Right lung (tissue), 5 donors: ENCODE measurements around the gene MBD1. TPM values are rescaled to one million over a fixed set of nuclear protein-coding genes. Genes with fewer than 3 reads are reported as not detected.
A peak's percentile ranks its signal among the peaks of the same experiment; 100 is the strongest.
"Not testable (repeated sequence)": the region's sequence is repeated elsewhere in the genome, so short reads cannot be mapped to it uniquely, and the experiment has no call there.

Experiments used
- DNase-seq, 2 donors: peaks; one replicate each; pipeline ENCODE4 v3.0.0-alpha.2; 2013
- polyA plus RNA-seq, 5 donors: library from polyadenylated mRNA; unstranded; fragments of 120-200 nt; gene quantifications; one replicate each; pipeline versions ENCODE4 v1.2.1 to v1.2.3, GENCODE V29; 2013; ENCODE audit warnings: inconsistent platforms in 1 of 5, low replicate concordance in 1 of 5; ENCODE audit not compliant: insufficient read length in 5 of 5, insufficient read depth in 1 of 5

The MBD1 gene
- polyA plus RNA-seq, 5 donors: 55.5 to 74.0 (median 64.5) TPM

DNA sequence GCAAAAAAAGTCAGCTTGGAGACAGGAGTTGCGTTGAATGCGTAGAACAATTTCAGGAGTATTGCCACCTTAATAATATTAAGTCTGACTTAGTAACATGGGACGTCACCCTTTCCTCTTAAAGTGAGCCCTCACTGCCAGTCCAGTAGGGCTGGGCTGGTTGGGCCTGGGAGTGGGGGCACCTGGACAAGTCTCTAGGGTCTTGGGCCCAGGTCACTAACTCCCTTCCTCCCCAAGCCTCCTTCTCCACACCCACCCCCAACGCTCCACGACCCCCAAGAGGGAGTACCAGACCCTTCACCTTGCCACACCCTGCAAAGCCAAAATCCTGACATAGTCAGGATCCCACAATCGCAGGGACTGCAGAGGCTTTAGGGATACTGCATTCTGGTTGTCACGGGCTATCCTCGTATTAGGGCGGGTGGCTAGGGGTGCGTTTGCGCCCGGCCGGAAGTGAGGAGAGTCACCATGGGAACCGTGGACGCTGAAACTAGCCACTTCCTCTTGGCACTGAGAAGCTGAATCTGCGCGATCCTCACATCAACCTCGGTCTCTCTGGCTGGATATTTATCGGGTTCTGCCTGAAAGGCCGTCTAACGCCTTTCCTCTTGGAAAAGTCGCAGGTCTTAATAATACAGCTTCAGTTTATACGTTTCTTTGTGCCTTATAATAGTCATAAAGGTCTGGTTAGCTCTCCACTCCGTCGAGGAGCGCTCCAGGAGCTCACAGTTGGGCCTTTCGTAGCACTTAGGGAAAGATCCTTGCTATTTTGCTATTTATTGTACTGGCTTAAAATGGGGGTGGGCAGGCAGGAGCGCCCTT lies 16.5 kb upstream of the MBD1 start:
- DNase-seq: peak; percentile 73 to 76

GRCh38 chr18:50293039-50293438 lies 11.7 kb upstream of the MBD1 start:
- DNase-seq: no peak

DNA sequence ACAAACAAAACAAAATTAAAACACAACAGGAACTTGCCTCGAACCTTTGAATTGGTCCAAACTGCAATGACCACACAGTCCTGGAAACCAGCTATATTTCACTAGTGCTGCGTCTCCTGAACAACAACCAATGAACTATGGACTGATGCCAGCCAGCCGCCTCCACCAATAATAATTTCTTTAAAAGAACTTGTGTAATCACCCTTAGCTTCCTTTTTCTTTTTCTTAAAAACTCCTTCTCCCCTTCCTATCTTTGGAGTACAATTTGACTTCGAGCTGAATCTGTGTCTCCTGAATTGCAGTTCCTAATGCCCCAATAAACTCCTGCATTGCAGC lies 7.8 kb upstream of the MBD1 start:
- DNase-seq: no peak

DNA sequence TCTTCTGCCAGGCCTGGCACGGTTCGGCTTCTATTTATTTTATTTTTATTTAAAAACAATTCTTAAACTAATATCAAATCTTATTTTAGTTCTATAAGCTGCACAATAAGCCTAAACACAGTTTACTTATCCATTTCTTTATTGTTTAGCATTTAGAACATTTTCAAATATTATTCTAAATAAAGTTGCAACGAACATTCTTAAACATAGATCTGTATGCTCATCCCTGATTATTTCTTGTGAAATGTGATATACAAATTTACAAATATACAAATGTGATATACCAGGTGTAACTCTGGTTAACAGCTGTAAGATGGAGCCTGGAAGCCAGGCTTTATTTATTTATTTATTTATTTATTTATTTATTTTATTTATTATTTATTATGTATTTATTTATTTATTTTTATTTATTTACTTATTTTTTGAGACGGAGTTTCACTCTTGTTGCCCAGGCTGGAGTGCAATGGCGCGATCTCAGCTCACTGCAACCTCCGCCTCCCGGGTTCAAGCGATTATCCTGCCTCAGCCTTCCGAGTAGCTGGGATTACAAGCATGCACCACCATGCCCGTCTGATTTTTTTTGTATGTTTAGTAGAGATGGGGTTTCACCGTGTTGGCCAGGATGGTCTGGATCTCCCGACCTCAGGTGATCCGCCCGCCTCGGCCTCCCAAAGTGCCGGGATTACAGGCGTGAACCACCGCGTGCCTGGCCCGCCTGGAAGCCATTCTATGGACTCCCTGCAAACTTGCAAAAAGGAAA lies 7.2 kb upstream of the MBD1 start:
- DNase-seq: not testable (repeated sequence)

DNA sequence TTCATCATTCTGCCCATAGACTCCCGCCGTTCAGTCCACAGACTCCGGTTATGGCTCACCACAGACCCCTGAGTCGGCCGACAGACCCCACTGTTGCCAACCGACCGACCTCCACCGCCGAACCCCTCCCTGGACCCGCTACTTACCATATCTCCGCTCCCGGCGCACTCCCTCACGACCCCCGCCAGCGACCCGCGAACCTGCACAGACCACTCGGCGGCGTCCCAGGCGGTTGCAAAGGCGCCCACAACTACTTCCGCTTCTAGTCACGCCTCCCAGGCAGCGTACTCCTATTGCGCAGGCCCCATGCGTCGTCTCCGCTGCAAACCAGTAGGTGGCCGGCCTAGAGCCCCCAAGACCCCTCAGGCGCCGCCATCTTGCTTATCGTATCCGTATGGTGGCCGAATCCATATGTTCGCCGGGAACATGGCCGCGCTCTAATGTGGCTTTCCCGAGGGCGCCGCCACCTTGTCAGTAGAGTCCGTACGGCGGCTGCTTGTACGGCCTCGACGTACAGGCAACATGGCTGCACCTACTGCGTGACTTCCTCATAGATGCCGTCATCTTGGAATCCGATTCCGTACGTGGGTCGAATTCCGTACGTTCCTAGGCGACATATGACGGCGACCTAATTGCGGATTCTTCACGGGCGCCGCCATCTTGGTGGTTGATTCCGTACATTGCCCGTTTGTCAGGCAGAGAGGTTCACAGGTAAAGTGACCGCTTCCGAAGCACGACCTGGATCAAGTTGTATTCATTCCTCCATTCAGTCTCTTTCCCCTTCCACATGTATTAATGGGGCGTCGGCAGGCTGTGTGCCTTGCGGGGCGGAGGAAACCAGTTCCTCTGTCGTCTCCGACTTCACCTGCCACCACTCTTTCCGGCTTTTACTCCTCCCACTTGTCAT lies 6.4 kb upstream of the MBD1 start, which contains the start of gene CXXC1:
TSS of gene CXXC1 (minus strand) at position 252 of the 907 bp plus-strand sequence. CDS start at position 149, 103 bp downstream.
- DNase-seq: peak; percentile 99 to 100

DNA sequence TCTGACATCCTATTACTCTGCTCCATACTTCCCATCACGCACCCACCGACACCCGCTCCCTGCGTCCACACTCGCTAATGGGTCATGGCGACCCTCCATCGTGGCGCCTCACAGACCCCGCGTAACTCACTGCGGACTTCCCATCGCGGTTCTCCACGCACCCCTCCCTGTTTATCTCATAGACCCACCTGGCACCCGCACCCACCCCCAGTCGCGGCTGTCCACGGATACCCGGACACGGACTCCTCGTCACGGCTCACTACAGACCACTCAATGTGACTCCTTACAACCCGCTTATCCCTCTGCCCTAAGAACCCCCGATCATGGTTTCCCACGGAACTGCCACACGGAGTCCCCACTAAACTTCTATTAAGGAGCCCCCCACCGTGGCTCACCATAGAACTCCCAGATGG lies 5.7 kb upstream of the MBD1 start:
- DNase-seq: no peak

DNA sequence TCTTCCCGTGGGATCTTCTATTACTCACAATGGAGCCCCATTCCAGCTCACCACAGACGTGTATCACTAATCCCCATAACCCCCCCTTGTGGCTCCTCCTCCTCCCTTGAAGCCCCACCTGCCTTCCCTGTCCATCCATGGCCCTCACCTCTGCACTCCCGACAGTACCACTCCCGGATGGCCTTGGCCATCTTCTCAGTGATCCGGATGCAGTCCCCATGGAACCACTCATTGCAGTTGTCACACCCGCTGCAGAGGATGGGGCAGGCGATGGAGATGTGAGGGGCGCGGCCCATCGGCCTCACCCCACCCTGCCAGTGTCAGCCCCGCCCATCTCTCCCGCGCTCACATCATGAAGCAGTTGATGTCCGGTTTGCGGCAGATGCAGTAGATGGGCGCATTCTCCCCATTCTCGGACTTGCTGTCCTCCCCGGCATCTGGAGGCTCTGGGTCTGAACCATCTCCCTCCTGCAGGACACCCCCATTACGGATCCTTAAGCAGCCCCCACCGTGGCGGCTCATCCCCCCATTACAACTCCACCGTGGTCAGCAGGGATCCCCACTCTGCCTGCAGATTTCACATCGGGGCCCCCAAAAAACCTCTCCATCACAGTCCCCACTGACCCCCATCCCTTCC lies 5.2 kb upstream of the MBD1 start:
- DNase-seq: no peak

DNA sequence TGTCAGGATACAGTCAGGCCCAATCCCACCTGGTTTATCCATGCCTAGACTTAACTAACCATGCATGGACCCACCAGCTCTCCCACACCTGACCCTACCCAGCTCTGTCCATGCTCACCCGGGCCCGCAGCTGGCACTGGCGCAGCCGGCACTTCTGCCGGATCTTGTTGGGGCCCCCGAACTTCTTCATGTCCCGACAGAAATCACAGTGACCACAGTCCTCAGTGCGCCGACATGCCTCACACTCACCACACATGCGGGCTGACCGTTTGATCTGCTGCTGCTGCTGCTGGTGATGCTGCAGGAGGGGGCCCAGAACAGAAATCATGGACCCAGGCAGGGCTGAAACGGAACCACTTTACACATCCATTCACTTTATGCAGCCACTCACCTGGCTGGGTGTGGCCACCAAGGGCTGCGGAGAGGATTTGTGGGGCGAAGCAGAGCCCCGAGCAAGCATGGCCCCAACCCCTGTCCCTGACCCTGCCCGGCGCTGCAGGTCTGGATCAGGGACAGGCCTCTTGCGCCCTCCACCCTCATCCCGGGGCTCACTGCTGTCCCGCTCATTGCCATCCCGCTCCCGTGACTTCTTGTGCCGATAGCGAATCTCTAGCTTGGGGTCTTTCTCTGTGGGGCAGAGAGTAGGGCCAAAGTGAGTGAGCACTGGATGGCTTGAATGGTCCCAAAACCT lies 4.5 kb upstream of the MBD1 start:
- DNase-seq: no peak

GRCh38 chr18:50285071-50285470 lies 3.7 kb upstream of the MBD1 start:
- DNase-seq: no peak

DNA sequence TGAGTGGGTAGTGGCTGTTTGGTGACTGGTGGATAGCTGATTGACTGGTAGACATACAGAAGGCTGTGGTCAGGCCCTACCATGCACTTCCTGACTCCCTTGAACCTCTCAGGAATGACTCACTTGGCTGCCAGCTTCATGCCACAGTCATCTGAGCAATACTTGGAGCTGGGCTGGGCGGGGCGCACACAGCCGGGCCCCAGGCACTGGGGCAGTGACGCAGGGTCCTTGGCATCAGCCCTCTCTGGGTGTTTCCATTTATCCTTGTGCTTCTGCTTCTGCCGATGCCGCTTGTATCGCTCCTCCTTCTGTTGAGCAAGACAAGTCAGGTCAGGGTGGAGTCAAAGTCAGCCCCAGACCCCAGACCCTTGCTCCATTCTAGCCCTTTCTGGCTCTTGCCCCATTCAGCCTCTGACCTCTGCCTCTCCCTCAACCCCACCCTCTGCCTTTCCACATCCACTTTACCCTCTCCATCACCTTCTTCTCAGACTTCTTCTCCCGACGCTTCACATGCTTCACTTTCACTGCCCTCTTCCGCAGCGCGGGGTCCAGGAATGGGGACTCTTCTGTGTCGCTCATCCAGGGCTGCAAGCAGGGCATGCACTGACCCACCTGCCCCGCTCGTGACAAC lies 3.0 kb upstream of the MBD1 start:
- DNase-seq: no peak

GRCh38 chr18:50283469-50284209 lies 2.3 kb upstream of the MBD1 start:
- DNase-seq: no peak

DNA sequence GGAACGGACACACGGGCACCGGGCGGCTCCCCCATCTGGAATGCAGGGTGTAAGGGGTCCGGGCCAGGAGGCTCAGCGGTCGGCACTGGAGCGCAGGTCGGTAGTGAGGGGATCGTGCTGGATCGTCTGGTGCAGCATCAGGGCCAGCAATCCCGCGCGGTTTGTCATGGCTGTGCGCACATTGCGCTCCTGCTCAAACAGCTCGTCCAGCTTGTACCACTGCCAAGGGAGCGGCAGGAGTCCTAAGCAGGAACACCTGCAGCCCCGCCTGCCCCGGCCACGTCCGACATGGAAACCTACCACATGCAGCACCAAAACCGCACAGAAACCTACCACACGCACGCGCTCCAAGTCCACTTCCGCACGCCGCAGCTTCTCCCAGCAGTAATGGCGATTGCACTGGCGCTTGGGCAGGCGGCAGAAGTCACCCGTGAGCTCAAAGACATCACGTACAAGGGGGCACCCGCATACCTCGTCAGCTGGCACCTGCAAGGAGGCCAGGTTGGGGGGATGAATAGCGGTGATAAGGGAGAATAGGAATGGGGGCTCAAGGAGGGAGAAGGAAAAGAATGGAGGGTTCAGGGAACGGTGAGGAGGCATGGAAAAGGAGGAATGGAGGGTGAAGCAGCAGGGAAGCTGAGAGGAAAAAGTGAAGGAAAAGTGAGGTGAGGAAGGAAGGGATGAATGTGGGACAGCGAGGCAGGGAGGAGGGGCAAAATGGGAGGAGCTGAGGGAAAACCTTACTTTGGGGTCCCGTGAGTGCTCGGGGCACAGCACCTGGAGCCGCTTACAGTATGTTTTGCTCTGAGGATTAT lies 1.4 kb upstream of the MBD1 start:
- no peak for DNase-seq

GRCh38 chr18:50281972-50282520 lies 723 bp upstream of the MBD1 start:
- no peak for DNase-seq

DNA sequence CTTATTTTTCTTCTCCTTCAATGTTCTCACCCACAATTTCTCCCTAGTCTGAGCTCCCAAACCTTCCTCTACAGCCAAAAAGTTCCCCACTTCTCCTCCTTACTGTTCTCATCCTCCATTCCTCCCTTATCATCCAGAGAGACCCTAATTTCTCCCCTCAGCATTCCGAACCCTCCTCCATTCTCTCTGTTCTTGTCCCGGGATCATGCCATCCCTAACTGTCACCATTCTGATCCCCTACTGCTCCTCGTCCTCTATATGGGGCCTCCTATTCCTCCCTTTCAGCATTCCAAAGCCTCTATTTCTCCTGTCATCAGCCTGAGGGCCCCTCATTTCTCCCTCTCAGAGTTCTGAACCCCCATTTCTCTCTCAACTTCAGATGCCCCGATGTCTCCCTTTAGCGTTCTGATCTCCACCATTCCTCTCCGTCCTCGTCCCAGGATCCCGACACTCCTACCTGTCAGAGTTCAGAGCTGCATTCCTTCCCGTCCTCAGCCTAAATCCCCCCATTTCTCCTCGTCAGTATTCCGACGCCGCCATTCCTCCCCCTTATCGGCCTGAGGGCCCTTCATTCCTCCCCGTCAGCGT lies 522 bp downstream of the MBD1 start:
- no peak for DNase-seq

DNA sequence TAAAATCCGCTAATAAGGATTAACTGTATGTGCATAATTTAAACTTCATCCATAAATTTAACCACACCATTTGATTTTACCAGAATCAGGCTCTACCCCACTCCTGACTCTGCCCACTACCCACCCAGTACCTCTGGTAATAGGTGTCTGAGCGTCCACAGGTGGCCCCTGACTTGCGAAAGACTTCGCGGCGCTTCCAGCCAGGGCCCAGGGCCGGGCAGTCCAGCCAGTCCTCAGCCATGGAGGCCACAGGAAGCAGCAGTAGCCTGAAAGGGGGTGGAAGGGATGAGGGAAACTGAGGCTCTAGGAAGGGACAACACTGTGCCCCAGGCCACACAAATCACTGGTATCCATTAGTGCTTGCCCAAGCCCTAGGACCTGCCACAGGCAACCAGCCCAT lies 1.6 kb downstream of the MBD1 start:
- no peak for DNase-seq

DNA sequence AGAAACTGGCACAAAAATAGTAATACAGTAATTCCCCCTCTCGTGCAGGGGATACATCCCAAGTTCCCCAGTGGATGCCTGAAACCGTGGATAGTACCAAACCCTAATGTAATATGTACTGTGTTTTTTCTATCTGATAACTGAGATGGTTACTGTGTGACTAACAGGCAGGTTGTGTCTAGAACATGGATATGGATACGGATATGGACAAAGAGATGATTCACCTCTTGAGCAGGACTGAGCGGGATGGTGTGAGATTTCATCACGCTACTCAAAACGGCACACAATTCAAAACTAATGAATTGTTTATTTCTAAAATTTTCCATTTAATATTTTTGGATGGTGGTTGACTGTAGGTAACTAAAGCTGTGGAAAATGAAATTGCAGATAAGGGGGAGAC lies 3.4 kb downstream of the MBD1 start:
- DNase-seq: no peak

DNA sequence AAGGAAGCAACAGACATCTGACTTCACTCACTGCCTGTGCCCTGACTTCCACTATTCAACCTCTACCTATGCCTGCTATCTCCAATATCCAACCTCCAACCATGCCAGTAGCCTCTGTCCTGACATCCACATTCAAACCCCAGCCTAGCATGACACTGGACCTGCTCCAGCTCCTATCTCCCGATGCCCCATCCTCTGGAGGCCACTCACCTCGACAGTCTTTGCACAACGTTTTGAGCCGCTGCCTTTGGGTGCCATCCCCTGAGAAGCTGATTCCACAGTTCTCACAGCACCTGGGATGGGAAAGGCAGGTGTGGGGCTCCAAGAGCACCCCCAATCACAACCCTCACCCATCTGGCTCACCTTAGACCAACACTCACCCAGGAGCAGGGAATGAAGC lies 4.9 kb downstream of the MBD1 start:
- no peak for DNase-seq

- DNase-seq: no peak
Observed at GRCh38 chr18:50275503-50276036, 5.8 kb downstream of the MBD1 start.
